Endothelial cell (in vitro differentiated cells): ENCODE data around the gene SPAG7. TPM values are rescaled to one million over a fixed set of nuclear protein-coding genes. Genes with fewer than 3 reads are reported as not detected.

Source experiments
- DNase-seq: peaks from one replicate; pipeline ENCODE4 v3.0.0; 2021; ENCODE audit warnings: low spot score
- H3K27ac Mint-ChIP-seq: one replicate; pipeline ENCODE4 v1.8.0; 2021; ENCODE audit warnings: mixed read lengths, inconsistent platforms; ENCODE audit not compliant: unreplicated experiment
- H3K27me3 Mint-ChIP-seq: one replicate; pipeline ENCODE4 v1.8.0; 2021; ENCODE audit warnings: mild to moderate bottlenecking, moderate library complexity, mixed read lengths, inconsistent platforms; ENCODE audit not compliant: unreplicated experiment
- H3K36me3 Mint-ChIP-seq: one replicate; pipeline ENCODE4 v1.8.0; 2021; ENCODE audit warnings: mild to moderate bottlenecking, low read depth, mixed read lengths, inconsistent platforms; ENCODE audit not compliant: unreplicated experiment
- H3K4me1 Mint-ChIP-seq: one replicate; pipeline ENCODE4 v1.8.0; 2021; ENCODE audit warnings: mild to moderate bottlenecking, mixed read lengths, inconsistent platforms; ENCODE audit not compliant: unreplicated experiment
- H3K4me3 Mint-ChIP-seq: one replicate; pipeline ENCODE4 v1.8.0; 2021; ENCODE audit warnings: mild to moderate bottlenecking, mixed read lengths, inconsistent platforms; ENCODE audit not compliant: unreplicated experiment
- H3K9me3 Mint-ChIP-seq: one replicate; pipeline ENCODE4 v1.8.0; 2021; ENCODE audit warnings: mixed read lengths, inconsistent platforms; ENCODE audit not compliant: unreplicated experiment
- CTCF ChIP-seq: fragments of 200-600 bp; sonication (generic); IDR thresholded peaks from one replicate; pipeline ENCODE4 v1.5.0; 2021; ENCODE audit warnings: antibody characterized with exemption; ENCODE audit not compliant: unreplicated experiment
- total RNA-seq: library from RNA; stranded (reverse); fragmentation: NEBNext Ultra II Directional; extraction: Animal tissue kit (Norgen Biotek cat#: 25700); gene quantifications from one replicate; pipeline ENCODE4 v1.2.1, GENCODE V29; 2021; ENCODE audit not compliant: unreplicated experiment

Gene SPAG7
- total RNA-seq, 1 donor from 2014 or later = 67.3 TPM

GRCh38 chr17:4956493-4957061, 11.0 kb downstream of the SPAG7 start:
- H3K27ac Mint-ChIP-seq = no peak overlapping the region

GRCh38 chr17:4955091-4955490, 12.5 kb downstream of the SPAG7 start:
- Mint-ChIP-seq H3K4me1 (peaks cover 21% of the 10 kb centered on the region), H3K9me3 (no peaks in the 10 kb centered on the region)

More at GRCh38 chr17:4956493-4957061, 11.0 kb downstream of the SPAG7 start:
- Mint-ChIP-seq H3K4me1 (peaks cover 19% of the 10 kb centered on the region), H3K27me3 (peaks cover 14% of the 10 kb centered on the region), H3K9me3 (no peaks in the 10 kb centered on the region), H3K36me3 (peaks cover 18% of the 10 kb centered on the region), H3K4me3 (no peak overlapping the region)
- TF ChIP-seq CTCF = peak; percentile 22
- DNase-seq = peak; percentile 40

GRCh38 chr17:4953451-4953961, 14.1 kb downstream of the SPAG7 start:
- Mint-ChIP-seq H3K9me3 (no peaks in the 10 kb centered on the region), H3K4me3 (peak overlapping the region; percentile 62), H3K36me3 (peaks cover 12% of the 10 kb centered on the region), H3K4me1 (peaks cover 23% of the 10 kb centered on the region), H3K27me3 (peaks cover 23% of the 10 kb centered on the region), H3K27ac (no peak overlapping the region)
- DNase-seq = no peak
- TF ChIP-seq CTCF = no peak

More at GRCh38 chr17:4955091-4955490, 12.5 kb downstream of the SPAG7 start:
- DNase-seq = no peak
- TF ChIP-seq CTCF = no peak
- peaks cover 23% of the 10 kb centered on the region for H3K27me3 Mint-ChIP-seq
- H3K4me3 Mint-ChIP-seq = no peak overlapping the region
- H3K27ac Mint-ChIP-seq = no peak overlapping the region
- peaks cover 12% of the 10 kb centered on the region for H3K36me3 Mint-ChIP-seq

- Mint-ChIP-seq H3K4me3 (peak overlapping the region; percentile 87), H3K36me3 (peaks cover 14% of the 10 kb centered on the region)
These were observed 16.1 kb downstream of the SPAG7 start for GRCh38 chr17:4951486-4951885.

More at GRCh38 chr17:4951486-4951885, 16.1 kb downstream of the SPAG7 start:
- H3K4me1 Mint-ChIP-seq = peaks cover 27% of the 10 kb centered on the region
- no peak overlapping the region for H3K27ac Mint-ChIP-seq
- peaks cover 29% of the 10 kb centered on the region for H3K27me3 Mint-ChIP-seq
- no peaks in the 10 kb centered on the region for H3K9me3 Mint-ChIP-seq
- no peak for TF ChIP-seq CTCF
- no peak for DNase-seq
